K562 (cell line): ENCODE data around the gene GAPDH.

Source experiments
- FOXK1 ChIP-seq: sonication (generic); formaldehyde crosslinking; IDR thresholded peaks from 2 replicates; pipeline ENCODE4 v1.8.0; 2022; ENCODE audit warnings: missing genetic modification reagents, mild to moderate bottlenecking, borderline replicate concordance
- SMAD2 ChIP-seq: fragments of 150-350 bp; IDR thresholded peaks from 2 replicates; pipeline ENCODE4 v1.6.1; 2014; ENCODE audit warnings: low read depth, mild to moderate bottlenecking, low read length
- SMC3 ChIP-seq: conservative IDR thresholded peaks from 2 replicates; pipeline ENCODE4 v1.6.1; 2011; ENCODE audit warnings: low read depth, low read length, improper control_type of control experiment; ENCODE audit not compliant: insufficient read depth
- TGIF2 ChIP-seq: sonication (generic); formaldehyde crosslinking; IDR thresholded peaks from 2 replicates; pipeline ENCODE4 v1.8.1; 2022; ENCODE audit warnings: mild to moderate bottlenecking, missing genetic modification reagents, moderate library complexity
- TF ChIP-seq, protein P1 (sequence below): fragments of 450-650 bp; formaldehyde crosslinking; IDR thresholded peaks from 2 replicates; pipeline ENCODE4 v1.4.0; 2022; ENCODE audit warnings: missing genetic modification characterization

DNA sequence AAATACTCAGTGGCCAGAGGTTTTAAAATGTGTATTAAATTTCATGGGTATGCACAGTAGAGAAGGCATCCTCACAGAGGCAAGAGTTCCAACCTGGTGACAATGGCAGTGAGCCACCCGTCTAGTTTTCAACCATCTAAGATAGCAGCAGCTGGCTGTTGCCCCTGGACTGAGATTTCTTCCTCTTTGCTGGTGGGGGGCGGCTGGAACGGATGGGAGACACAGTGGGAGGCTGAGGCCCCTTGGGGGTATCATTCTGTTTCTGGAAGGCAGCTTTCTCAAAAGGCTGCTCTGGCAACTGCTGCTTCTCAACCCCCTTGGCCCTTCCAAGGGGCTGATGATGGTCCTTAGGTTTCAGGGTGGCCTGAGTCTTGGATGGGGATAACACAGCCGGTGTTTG, 22.5 kb downstream of the GAPDH start:
- no peak for TF ChIP-seq SMAD2
- TF ChIP-seq, protein P1, sequence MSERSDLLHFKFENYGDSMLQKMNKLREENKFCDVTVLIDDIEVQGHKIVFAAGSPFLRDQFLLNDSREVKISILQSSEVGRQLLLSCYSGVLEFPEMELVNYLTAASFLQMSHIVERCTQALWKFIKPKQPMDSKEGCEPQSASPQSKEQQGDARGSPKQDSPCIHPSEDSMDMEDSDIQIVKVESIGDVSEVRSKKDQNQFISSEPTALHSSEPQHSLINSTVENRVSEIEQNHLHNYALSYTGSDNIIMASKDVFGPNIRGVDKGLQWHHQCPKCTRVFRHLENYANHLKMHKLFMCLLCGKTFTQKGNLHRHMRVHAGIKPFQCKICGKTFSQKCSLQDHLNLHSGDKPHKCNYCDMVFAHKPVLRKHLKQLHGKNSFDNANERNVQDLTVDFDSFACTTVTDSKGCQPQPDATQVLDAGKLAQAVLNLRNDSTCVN (CRISPR knock-in tag), result no peak
- no peak for TF ChIP-seq FOXK1
- no peak for TF ChIP-seq TGIF2 (CRISPR knock-in tag)
- TF ChIP-seq SMC3, result no peak
